ENCODE measurements around the gene MTR.

Gene MTR

GRCh38 chr1:236767276-236767675, 27.8 kb upstream of the MTR start:
- H3K9me2 ChIP-seq (replicated peaks; ENCODE audit: insufficient read depth, low read length): no peaks in the 10 kb centered on the region
- no peak for DNase-seq
- no peaks in the 10 kb centered on the region for H3K9me3 ChIP-seq (replicated peaks; ENCODE audit: insufficient read depth, low read length)
- no peaks in the 10 kb centered on the region for H3K4me1 ChIP-seq (ENCODE audit: low read length)
- no peaks in the 10 kb centered on the region for H3F3A ChIP-seq (ENCODE audit: insufficient read depth, low read length)
- no peak overlapping the region for H3K4me3 ChIP-seq (ENCODE audit: low read length)
- no peak overlapping the region for H3K4me2 ChIP-seq (ENCODE audit: low read depth, low read length)
- H3K27me3 ChIP-seq (replicated peaks; ENCODE audit: insufficient read depth, low read length): no peaks in the 10 kb centered on the region
- H3K9ac ChIP-seq (ENCODE audit: low read length): no peak overlapping the region
- H3K27ac ChIP-seq (ENCODE audit: low read length): no peak overlapping the region
- H3K36me3 ChIP-seq (replicated peaks; ENCODE audit: insufficient read depth, low read length): no peaks in the 10 kb centered on the region
- H2AFZ ChIP-seq (ENCODE audit: low read length): no peak overlapping the region
- TF ChIP-seq CTCF (IDR thresholded peaks at IDR 0.05; ENCODE audit: low read length): no peak
- TF ChIP-seq EZH2phosphoT487 (IDR thresholded peaks at IDR 0.05; ENCODE audit: low read length): no peak
- TF ChIP-seq EZH2 (optimal IDR thresholded peaks at IDR 0.05; ENCODE audit: low read depth, low read length): no peak
- H4K20me1 ChIP-seq (ENCODE audit: insufficient read depth, low read length): no peaks in the 10 kb centered on the region
- no peaks in the 10 kb centered on the region for H3K79me2 ChIP-seq (ENCODE audit: low read length)

DNA sequence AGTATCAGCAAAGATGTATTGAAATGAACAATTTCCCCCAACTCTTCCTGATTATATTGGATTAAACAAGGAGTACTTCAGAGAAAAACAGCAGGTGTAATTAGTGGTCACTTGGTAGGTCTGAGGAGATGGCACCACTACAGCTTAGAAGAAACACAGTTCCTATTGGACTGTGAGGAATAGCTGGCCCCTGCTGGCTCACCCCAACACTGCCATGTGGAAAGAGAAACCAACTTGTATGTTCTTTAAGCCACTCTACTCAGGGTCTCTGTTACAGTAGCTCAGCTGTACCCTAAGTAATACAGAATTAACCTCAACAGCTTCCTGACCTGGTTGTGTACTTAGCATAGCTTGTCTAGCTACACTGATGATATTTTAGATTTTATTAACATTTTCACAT, 26.5 kb upstream of the MTR start:
- H4K20me1 ChIP-seq (ENCODE audit: insufficient read depth, low read length): no peaks in the 10 kb centered on the region

DNA sequence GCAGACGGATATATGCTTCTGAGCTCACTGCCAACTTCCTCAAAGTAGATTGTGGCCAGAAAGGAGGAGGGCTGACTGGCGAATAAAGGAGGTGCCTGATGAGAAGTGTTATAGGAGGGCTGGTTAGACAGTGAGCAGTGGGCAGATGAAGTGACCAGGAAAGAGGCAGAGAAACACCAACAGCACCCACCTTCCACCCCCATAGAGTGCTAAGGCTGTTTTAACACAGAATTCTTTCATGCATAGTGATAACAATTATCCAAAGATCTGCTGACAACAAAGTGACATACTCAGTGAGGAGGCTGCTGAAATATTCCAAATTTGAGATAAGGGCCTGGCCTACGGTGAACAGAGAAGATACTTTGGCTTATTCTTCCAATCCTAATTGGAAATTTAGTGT, 21.2 kb upstream of the MTR start:
- no peak overlapping the region for H3K27ac ChIP-seq (ENCODE audit: low read length)
- no peaks in the 10 kb centered on the region for H3K27me3 ChIP-seq (replicated peaks; ENCODE audit: insufficient read depth, low read length)
- H3K9me3 ChIP-seq (replicated peaks; ENCODE audit: insufficient read depth, low read length): no peaks in the 10 kb centered on the region
- no peak for DNase-seq
- no peak overlapping the region for H3K4me2 ChIP-seq (ENCODE audit: low read depth, low read length)
- H3K4me1 ChIP-seq (ENCODE audit: low read length): no peaks in the 10 kb centered on the region
- H3K36me3 ChIP-seq (replicated peaks; ENCODE audit: insufficient read depth, low read length): no peaks in the 10 kb centered on the region
- H3K9ac ChIP-seq (ENCODE audit: low read length): no peak overlapping the region
- H3K9me2 ChIP-seq (replicated peaks; ENCODE audit: insufficient read depth, low read length): no peaks in the 10 kb centered on the region
- no peaks in the 10 kb centered on the region for H3K79me2 ChIP-seq (ENCODE audit: low read length)
- H3F3A ChIP-seq (ENCODE audit: insufficient read depth, low read length): no peaks in the 10 kb centered on the region
- no peak overlapping the region for H3K4me3 ChIP-seq (ENCODE audit: low read length)
- no peaks in the 10 kb centered on the region for H4K20me1 ChIP-seq (ENCODE audit: insufficient read depth, low read length)
- TF ChIP-seq CTCF (IDR thresholded peaks at IDR 0.05; ENCODE audit: low read length) (no peak), EZH2 (optimal IDR thresholded peaks at IDR 0.05; ENCODE audit: low read depth, low read length) (no peak), EZH2phosphoT487 (IDR thresholded peaks at IDR 0.05; ENCODE audit: low read length) (no peak)
- H2AFZ ChIP-seq (ENCODE audit: low read length): no peak overlapping the region

More for the DNA sequence above, 26.5 kb upstream of the MTR start:
- DNase-seq: no peak
- Histone ChIP-seq H2AFZ (ENCODE audit: low read length) (no peak overlapping the region), H3K27me3 (replicated peaks; ENCODE audit: insufficient read depth, low read length) (no peaks in the 10 kb centered on the region), H3K4me3 (ENCODE audit: low read length) (no peak overlapping the region), H3F3A (ENCODE audit: insufficient read depth, low read length) (no peaks in the 10 kb centered on the region), H3K9ac (ENCODE audit: low read length) (no peak overlapping the region), H3K79me2 (ENCODE audit: low read length) (no peaks in the 10 kb centered on the region), H3K9me3 (replicated peaks; ENCODE audit: insufficient read depth, low read length) (no peaks in the 10 kb centered on the region), H3K9me2 (replicated peaks; ENCODE audit: insufficient read depth, low read length) (no peaks in the 10 kb centered on the region), H3K4me1 (ENCODE audit: low read length) (no peaks in the 10 kb centered on the region), H3K4me2 (ENCODE audit: low read depth, low read length) (no peak overlapping the region), H3K36me3 (replicated peaks; ENCODE audit: insufficient read depth, low read length) (no peaks in the 10 kb centered on the region), H3K27ac (ENCODE audit: low read length) (no peak overlapping the region)
- no peak for TF ChIP-seq CTCF (IDR thresholded peaks at IDR 0.05; ENCODE audit: low read length)
- TF ChIP-seq EZH2phosphoT487 (IDR thresholded peaks at IDR 0.05; ENCODE audit: low read length): no peak
- TF ChIP-seq EZH2 (optimal IDR thresholded peaks at IDR 0.05; ENCODE audit: low read depth, low read length): no peak
